Natural killer cell (primary cell): ENCODE measurements around the gene TEKT5. TPM values are rescaled to one million over a fixed set of nuclear protein-coding genes. Genes with fewer than 3 reads are reported as not detected.

Source experiments
- ATAC-seq, 3 donors: fragments of 150-1000 bp in 2 of 3; fragments of 200-7000 bp in 1 of 3; cut with Tn5 transposase; 1 replicate in 1 of 3; 2 replicates in 2 of 3; pipeline ENCODE4 v1.10.0; 2021; ENCODE audit warnings: mild to moderate bottlenecking in 2 of 3, moderate library complexity in 2 of 3
- DNase-seq, 2 donors: peaks; one replicate each; pipeline versions ENCODE4 v3.0.0 to v3.0.0-alpha.2; 2013 to 2021; ENCODE audit warnings: mixed read lengths in 1 of 2
- H3K27ac ChIP-seq: one replicate; pipeline ENCODE4 v1.5.1; 2013; ENCODE audit warnings: mild to moderate bottlenecking, low read length
- H3K27me3 ChIP-seq: one replicate; pipeline ENCODE4 v1.6.1; 2013; ENCODE audit warnings: low read length; ENCODE audit not compliant: control insufficient read depth, insufficient read depth
- H3K36me3 ChIP-seq: one replicate; pipeline ENCODE4 v1.6.1; 2013; ENCODE audit warnings: low read length; ENCODE audit not compliant: control insufficient read depth, insufficient read depth
- H3K4me1 ChIP-seq: one replicate; pipeline ENCODE4 v1.6.1; 2013; ENCODE audit warnings: low read length; ENCODE audit not compliant: control insufficient read depth, insufficient read depth
- H3K4me3 ChIP-seq: one replicate; pipeline ENCODE4 v1.5.1; 2013; ENCODE audit warnings: low read length
- H3K9me3 ChIP-seq: one replicate; pipeline ENCODE4 v1.6.1; 2013; ENCODE audit warnings: low read length; ENCODE audit not compliant: control insufficient read depth, insufficient read depth
- H3K27ac Mint-ChIP-seq, 2 donors: one replicate each; pipeline ENCODE4 v1.8.0; 2022; ENCODE audit warnings: mild to moderate bottlenecking in 2 of 2, mixed read lengths in 2 of 2, moderate library complexity in 1 of 2
- H3K27me3 Mint-ChIP-seq, 2 donors: one replicate each; pipeline ENCODE4 v1.8.0; 2022; ENCODE audit warnings: low read depth in 2 of 2, mixed read lengths in 2 of 2
- H3K36me3 Mint-ChIP-seq: one replicate; pipeline ENCODE4 v1.8.0; 2022; ENCODE audit warnings: mixed read lengths
- H3K4me1 Mint-ChIP-seq, 2 donors: one replicate each; pipeline ENCODE4 v1.8.0; 2022; ENCODE audit warnings: mixed read lengths in 2 of 2
- H3K4me3 Mint-ChIP-seq: one replicate; pipeline ENCODE4 v1.8.0; 2022; ENCODE audit warnings: mild to moderate bottlenecking, moderate library complexity, mixed read lengths
- H3K9me3 Mint-ChIP-seq, 2 donors: one replicate each; pipeline ENCODE4 v1.8.0; 2022; ENCODE audit warnings: mixed read lengths in 2 of 2
- WGBS: methylation state at CpG from one replicate; pipeline ENCODE4 v1.1.7; 2013; ENCODE audit warnings: missing lambda C conversion rate; ENCODE audit not compliant: insufficient coverage; 5-methylcytosine and 5-hydroxymethylcytosine counted together
- intact Hi-C: fragments of 100-400 bp; cut with micrococcal nuclease; formaldehyde crosslinking; loops from one replicate; pipeline ENCODE4 v1.14.2; 2022
- total RNA-seq, 4 donors: library from RNA; stranded (reverse); fragments of 120-200 nt in 1 of 4; gene quantifications; one replicate each; pipeline versions ENCODE4 v1.2.3 to v1.2.4, GENCODE V29; 2013 to 2022
- TF ChIP-seq, protein P1 (sequence below): fragments of 200-600 bp; IDR thresholded peaks from one replicate; pipeline ENCODE4 v1.8.0; 2022; ENCODE audit warnings: antibody characterized with exemption

TEKT5 gene
- total RNA-seq, 3 donors from 2014 or later (not counting 1 experiment from before 2014, with no cell fraction given): 1.1 TPM; not detected in 2

- H3K4me3 ChIP-seq: no peak overlapping the region
- Mint-ChIP-seq H3K4me1 (no peaks in the 10 kb centered on the region), H3K27ac (no peak overlapping the region), H3K36me3 (no peaks in the 10 kb centered on the region), H3K4me3 (no peak overlapping the region), H3K27me3 (peaks cover 16 to 29% of the 10 kb centered on the region in 2 donors), H3K9me3 (no peaks in the 10 kb centered on the region)
- ATAC-seq: no peak
- H3K27ac ChIP-seq: no peak overlapping the region
- TF ChIP-seq, protein P1, sequence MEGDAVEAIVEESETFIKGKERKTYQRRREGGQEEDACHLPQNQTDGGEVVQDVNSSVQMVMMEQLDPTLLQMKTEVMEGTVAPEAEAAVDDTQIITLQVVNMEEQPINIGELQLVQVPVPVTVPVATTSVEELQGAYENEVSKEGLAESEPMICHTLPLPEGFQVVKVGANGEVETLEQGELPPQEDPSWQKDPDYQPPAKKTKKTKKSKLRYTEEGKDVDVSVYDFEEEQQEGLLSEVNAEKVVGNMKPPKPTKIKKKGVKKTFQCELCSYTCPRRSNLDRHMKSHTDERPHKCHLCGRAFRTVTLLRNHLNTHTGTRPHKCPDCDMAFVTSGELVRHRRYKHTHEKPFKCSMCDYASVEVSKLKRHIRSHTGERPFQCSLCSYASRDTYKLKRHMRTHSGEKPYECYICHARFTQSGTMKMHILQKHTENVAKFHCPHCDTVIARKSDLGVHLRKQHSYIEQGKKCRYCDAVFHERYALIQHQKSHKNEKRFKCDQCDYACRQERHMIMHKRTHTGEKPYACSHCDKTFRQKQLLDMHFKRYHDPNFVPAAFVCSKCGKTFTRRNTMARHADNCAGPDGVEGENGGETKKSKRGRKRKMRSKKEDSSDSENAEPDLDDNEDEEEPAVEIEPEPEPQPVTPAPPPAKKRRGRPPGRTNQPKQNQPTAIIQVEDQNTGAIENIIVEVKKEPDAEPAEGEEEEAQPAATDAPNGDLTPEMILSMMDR: no peak
- H3K4me1 ChIP-seq: no peaks in the 10 kb centered on the region
- WGBS: 82% methylated on average over 4 of the region's 4 CpGs
- H3K36me3 ChIP-seq: no peaks in the 10 kb centered on the region
- intact Hi-C loops: no loop called here
- DNase-seq: no peak
- no peaks in the 10 kb centered on the region for H3K9me3 ChIP-seq
- no peaks in the 10 kb centered on the region for H3K27me3 ChIP-seq
Measured at GRCh38 chr16:10590342-10590741, 104.4 kb downstream of the TEKT5 start.

DNA sequence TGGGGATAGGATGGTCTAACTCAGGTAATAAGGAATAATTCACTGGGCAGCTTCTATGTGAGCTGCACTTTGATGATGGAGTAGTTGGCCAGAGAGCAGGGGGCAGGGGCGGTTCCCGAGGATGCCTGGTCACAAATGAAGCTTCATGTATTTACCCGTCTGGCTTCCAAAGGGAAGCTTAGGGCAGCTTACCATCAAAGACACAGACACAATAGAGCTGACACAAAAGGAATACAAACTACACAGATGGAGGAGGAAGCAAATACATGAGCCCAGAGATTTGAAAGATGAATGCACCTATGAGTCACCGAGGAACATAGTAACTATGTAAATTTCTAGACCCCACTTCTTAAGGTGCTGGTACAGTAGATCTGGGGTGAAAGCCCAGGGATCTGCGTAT is 105.6 kb downstream of the TEKT5 start:
- H3K36me3 ChIP-seq: no peaks in the 10 kb centered on the region
- 89% methylated on average over 5 of the region's 5 CpGs for WGBS
- H3K4me3 ChIP-seq: no peak overlapping the region
- no peak overlapping the region for H3K4me3 Mint-ChIP-seq
- H3K9me3 ChIP-seq: no peaks in the 10 kb centered on the region
- no peaks in the 10 kb centered on the region for H3K9me3 Mint-ChIP-seq
- DNase-seq (no peak), ATAC-seq (no peak)
- H3K27ac ChIP-seq: no peak overlapping the region
- H3K4me1 Mint-ChIP-seq: no peaks in the 10 kb centered on the region
- no peak overlapping the region for H3K27ac Mint-ChIP-seq
- no peaks in the 10 kb centered on the region for H3K36me3 Mint-ChIP-seq
- intact Hi-C loops: no loop called here
- H3K27me3 ChIP-seq: no peaks in the 10 kb centered on the region
- no peaks in the 10 kb centered on the region for H3K4me1 ChIP-seq
- TF ChIP-seq, protein P1: no peak
- H3K27me3 Mint-ChIP-seq: peaks cover 16 to 29% of the 10 kb centered on the region in 2 donors

- H3K27ac ChIP-seq: no peak overlapping the region
- H3K4me3 ChIP-seq: no peak overlapping the region
- TF ChIP-seq, protein P1: no peak
- H3K36me3 Mint-ChIP-seq: no peaks in the 10 kb centered on the region
- no peak overlapping the region for H3K4me3 Mint-ChIP-seq
- H3K27ac Mint-ChIP-seq: no peak overlapping the region
- no peaks in the 10 kb centered on the region for H3K36me3 ChIP-seq
- H3K4me1 Mint-ChIP-seq: no peaks in the 10 kb centered on the region
- ATAC-seq (no peak), DNase-seq (no peak)
- no peaks in the 10 kb centered on the region for H3K4me1 ChIP-seq
- WGBS: 69% methylated on average over 1 of the region's 2 CpGs
- H3K9me3 Mint-ChIP-seq: no peaks in the 10 kb centered on the region
- no peaks in the 10 kb centered on the region for H3K9me3 ChIP-seq
- intact Hi-C loops: no loop called here
- H3K27me3 Mint-ChIP-seq: peaks cover 27 to 38% of the 10 kb centered on the region in 2 donors
- no peaks in the 10 kb centered on the region for H3K27me3 ChIP-seq
Measured at GRCh38 chr16:10587622-10588021, 107.1 kb downstream of the TEKT5 start.

GRCh38 chr16:10584981-10585438 is 109.7 kb downstream of the TEKT5 start:
- Mint-ChIP-seq H3K27me3 (peaks cover 37 to 56% of the 10 kb centered on the region in 2 donors), H3K36me3 (no peaks in the 10 kb centered on the region), H3K27ac (no peak overlapping the region), H3K4me3 (no peak overlapping the region), H3K9me3 (no peaks in the 10 kb centered on the region), H3K4me1 (no peaks in the 10 kb centered on the region)
- 65% methylated on average over 5 of the region's 5 CpGs for WGBS
- TF ChIP-seq, protein P1: no peak
- intact Hi-C loops: no loop called here
- no peak for ATAC-seq
- Histone ChIP-seq H3K27me3 (peaks cover 7% of the 10 kb centered on the region), H3K36me3 (no peaks in the 10 kb centered on the region), H3K4me1 (no peaks in the 10 kb centered on the region), H3K9me3 (no peaks in the 10 kb centered on the region), H3K4me3 (no peak overlapping the region), H3K27ac (no peak overlapping the region)
- DNase-seq: no peak
